ENCODE data around the gene CBARP.

DNA sequence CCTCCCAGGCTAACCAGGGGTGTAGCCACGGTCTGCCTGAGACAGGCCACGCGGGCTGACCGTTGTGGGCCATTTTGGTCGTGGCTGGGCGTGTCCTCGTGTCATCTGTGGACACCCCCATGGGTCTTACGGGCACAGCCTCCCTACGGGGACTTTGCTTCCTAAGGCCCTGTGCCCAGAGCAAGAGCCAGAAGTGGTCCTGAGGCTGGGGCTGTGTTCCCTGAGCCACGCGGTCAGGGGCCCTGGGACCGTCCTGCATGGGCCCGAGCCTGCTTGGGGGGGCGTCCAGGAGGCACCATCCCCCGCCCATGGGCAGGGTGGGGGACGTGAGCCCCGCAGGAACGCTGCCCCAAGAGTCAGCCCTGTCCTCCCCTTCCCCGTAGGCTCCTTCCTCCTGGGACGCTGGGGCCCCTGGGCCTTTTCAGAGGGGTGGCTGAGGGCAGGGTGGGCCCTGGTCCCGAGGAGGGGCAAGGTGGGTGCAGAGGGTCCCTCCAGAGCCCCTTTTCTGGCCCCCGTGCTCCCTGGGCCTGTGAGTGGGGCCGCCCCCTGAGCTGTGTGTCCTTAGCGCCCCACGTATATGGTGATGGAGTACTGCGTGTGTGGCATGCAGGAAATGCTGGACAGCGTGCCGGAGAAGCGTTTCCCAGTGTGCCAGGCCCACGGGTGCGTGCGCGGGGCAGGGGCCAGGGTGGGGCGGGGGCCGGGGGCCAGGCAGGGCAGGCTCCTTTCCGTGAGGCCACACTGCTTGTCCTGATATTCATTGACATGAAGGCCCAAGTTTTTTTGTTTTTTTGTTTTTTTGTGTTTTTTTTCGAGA is 18.8 kb downstream of the CBARP start:
- TF ChIP-seq, protein P1, sequence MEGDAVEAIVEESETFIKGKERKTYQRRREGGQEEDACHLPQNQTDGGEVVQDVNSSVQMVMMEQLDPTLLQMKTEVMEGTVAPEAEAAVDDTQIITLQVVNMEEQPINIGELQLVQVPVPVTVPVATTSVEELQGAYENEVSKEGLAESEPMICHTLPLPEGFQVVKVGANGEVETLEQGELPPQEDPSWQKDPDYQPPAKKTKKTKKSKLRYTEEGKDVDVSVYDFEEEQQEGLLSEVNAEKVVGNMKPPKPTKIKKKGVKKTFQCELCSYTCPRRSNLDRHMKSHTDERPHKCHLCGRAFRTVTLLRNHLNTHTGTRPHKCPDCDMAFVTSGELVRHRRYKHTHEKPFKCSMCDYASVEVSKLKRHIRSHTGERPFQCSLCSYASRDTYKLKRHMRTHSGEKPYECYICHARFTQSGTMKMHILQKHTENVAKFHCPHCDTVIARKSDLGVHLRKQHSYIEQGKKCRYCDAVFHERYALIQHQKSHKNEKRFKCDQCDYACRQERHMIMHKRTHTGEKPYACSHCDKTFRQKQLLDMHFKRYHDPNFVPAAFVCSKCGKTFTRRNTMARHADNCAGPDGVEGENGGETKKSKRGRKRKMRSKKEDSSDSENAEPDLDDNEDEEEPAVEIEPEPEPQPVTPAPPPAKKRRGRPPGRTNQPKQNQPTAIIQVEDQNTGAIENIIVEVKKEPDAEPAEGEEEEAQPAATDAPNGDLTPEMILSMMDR (conservative IDR thresholded peaks at IDR 0.05 in 1 of 2, IDR thresholded peaks at IDR 0.05 in 1 of 2; ENCODE audit: extremely low read depth in 1 of 2, insufficient read depth in 1 of 2, low read depth in 1 of 2, low read length in 2 of 2) = no peak
- TF ChIP-seq EZH2 (IDR thresholded peaks at IDR 0.05; ENCODE audit: borderline replicate concordance, low read length) = no peak

Measured in mammary epithelial cell (primary cell).